SK-N-SH (cell line): ENCODE measurements around the gene GABRD. TPM values are rescaled to one million over a fixed set of nuclear protein-coding genes. Genes with fewer than 3 reads are reported as not detected.

ENCODE experiments used
- CTCF ChIA-PET: fragments of 300-600, 350-600 bp; formaldehyde crosslinking; extraction: SDS; loops from one replicate; lab custom pipeline; 2021; lab: Yijun Ruan, JAX
- POLR2A ChIA-PET: fragments of 350-600 bp; sonication (Branson Sonifier 250); formaldehyde crosslinking; extraction: SDS; loops from one replicate; lab custom pipeline; 2020; ENCODE audit warnings: antibody characterized with exemption, inconsistent platforms; lab: Yijun Ruan, JAX
- DNase-seq: peaks from one replicate; pipeline ENCODE4 v3.0.0; 2012
- H2AFZ ChIP-seq: fragments of 200-600 bp; sonication (generic); 2 replicates; pipeline ENCODE4 v1.8.1; 2016; ENCODE audit warnings: antibody characterized with exemption, mild to moderate bottlenecking, low read depth
- H3F3A ChIP-seq: fragments of 200-600 bp; sonication (generic); replicated peaks from 2 replicates; pipeline ENCODE3; 2016; ENCODE audit warnings: antibody characterized with exemption, mild to moderate bottlenecking; ENCODE audit not compliant: insufficient read depth
- H3K27ac ChIP-seq, 2 experiments: fragments of 200-500 bp in 1 of 2; fragments of 200-600 bp in 1 of 2; sonication (Bioruptor generic) in 1 of 2; sonication (generic), shearing (Covaris generic) in 1 of 2; 2 replicates each; pipeline versions ENCODE4 v1.5.1 to v1.6.1; 2014 to 2016; ENCODE audit warnings: low read depth in 2 of 2, inconsistent platforms in 1 of 2, low read length in 1 of 2, mild to moderate bottlenecking in 1 of 2, mixed read lengths in 1 of 2
- H3K27me3 ChIP-seq: fragments of 200-600 bp; sonication (generic), shearing (Covaris generic); 2 replicates; pipeline ENCODE4 v1.6.1; 2016; ENCODE audit warnings: mixed run types; ENCODE audit not compliant: insufficient read depth
- H3K36me3 ChIP-seq, 2 experiments: fragments of 200-500 bp in 1 of 2; fragments of 200-600 bp in 1 of 2; sonication (Bioruptor generic) in 1 of 2; sonication (generic) in 1 of 2; replicated peaks in 1 of 2; 2 replicates each; pipeline versions ENCODE3 to v1.5.1; 2014 to 2016; ENCODE audit warnings: low read length in 1 of 2, mild to moderate bottlenecking in 1 of 2; ENCODE audit not compliant: insufficient read depth in 2 of 2, control insufficient read depth in 1 of 2
- H3K4me1 ChIP-seq, 2 experiments: fragments of 200-500 bp in 1 of 2; fragments of 200-600 bp in 1 of 2; sonication (Bioruptor generic) in 1 of 2; sonication (generic), shearing (Covaris generic) in 1 of 2; 2 replicates each; pipeline versions ENCODE4 v1.5.1 to v1.6.1; 2014 to 2016; ENCODE audit warnings: low read depth in 1 of 2, low read length in 1 of 2, mixed run types in 1 of 2; ENCODE audit not compliant: insufficient read depth in 2 of 2, control insufficient read depth in 1 of 2
- H3K4me2 ChIP-seq: fragments of 200-600 bp; sonication (generic), shearing (Covaris generic); 2 replicates; pipeline ENCODE4 v1.6.1; 2017; ENCODE audit warnings: mixed run types
- H3K4me3 ChIP-seq, 2 experiments: fragments of 200-500 bp in 1 of 2; fragments of 200-600 bp in 1 of 2; sonication (Bioruptor generic) in 1 of 2; sonication (generic), shearing (Covaris generic) in 1 of 2; 2 replicates each; pipeline versions ENCODE4 v1.5.1 to v1.8.1; 2014 to 2016; ENCODE audit warnings: low read depth in 2 of 2, inconsistent platforms in 1 of 2, low read length in 1 of 2, mild to moderate bottlenecking in 1 of 2, mixed read lengths in 1 of 2, moderate library complexity in 1 of 2
- H3K79me2 ChIP-seq: fragments of 200-600 bp; sonication (generic); 2 replicates; pipeline ENCODE4 v1.8.1; 2017; ENCODE audit warnings: mild to moderate bottlenecking; ENCODE audit not compliant: insufficient read depth
- H3K9ac ChIP-seq: fragments of 200-600 bp; sonication (generic); 2 replicates; pipeline ENCODE4 v1.6.1; 2017; ENCODE audit warnings: mixed run types
- H3K9me2 ChIP-seq: fragments of 200-600 bp; sonication (generic); 2 replicates; pipeline ENCODE4 v1.6.1; 2017; ENCODE audit warnings: mixed run types
- H3K9me3 ChIP-seq: fragments of 200-600 bp; sonication (generic); 2 replicates; pipeline ENCODE4 v1.6.1; 2017; ENCODE audit warnings: mixed run types, mild to moderate bottlenecking, moderate library complexity
- H4K20me1 ChIP-seq: fragments of 200-600 bp; sonication (generic); 2 replicates; pipeline ENCODE4 v1.6.1; 2017; ENCODE audit warnings: mild to moderate bottlenecking, mixed run types; ENCODE audit not compliant: insufficient read depth
- CHD2 ChIP-seq: fragments of 150-350 bp; IDR thresholded peaks from 2 replicates; pipeline ENCODE4 v1.6.1; 2018; ENCODE audit warnings: low read length; ENCODE audit not compliant: partially characterized antibody
- CTCF ChIP-seq: fragments of 200-600 bp; sonication (generic); IDR thresholded peaks from 2 replicates; pipeline ENCODE4 v1.6.1; 2017; ENCODE audit warnings: antibody characterized with exemption, mild to moderate bottlenecking, moderate library complexity
- ELF1 ChIP-seq: IDR thresholded peaks from 2 replicates; pipeline ENCODE4 v1.4.0; 2012
- EZH2phosphoT487 ChIP-seq: fragments of 200-600 bp; sonication (generic); IDR thresholded peaks from 2 replicates; pipeline ENCODE4 v1.6.1; 2017; ENCODE audit warnings: low read depth, mixed run types, mild to moderate bottlenecking, antibody characterized with exemption, moderate library complexity, borderline replicate concordance
- FOXJ3 ChIP-seq: sonication (generic); formaldehyde crosslinking; IDR thresholded peaks from 2 replicates; pipeline ENCODE4 v1.5.1; 2020; ENCODE audit warnings: mild to moderate bottlenecking, missing genetic modification reagents
- GATA2 ChIP-seq: sonication (generic); formaldehyde crosslinking; IDR thresholded peaks from 2 replicates; pipeline ENCODE4 v1.5.0; 2020; ENCODE audit warnings: mild to moderate bottlenecking, missing genetic modification reagents
- MXI1 ChIP-seq: IDR thresholded peaks from 2 replicates; pipeline ENCODE4 v1.6.1; 2012; ENCODE audit warnings: mild to moderate bottlenecking, low read depth, low read length, improper control_type of control experiment
- NFIC ChIP-seq: IDR thresholded peaks from 2 replicates; pipeline ENCODE4 v1.4.0; 2012; ENCODE audit warnings: borderline replicate concordance
- RAD21 ChIP-seq: IDR thresholded peaks from 2 replicates; pipeline ENCODE4 v1.6.1; 2012; ENCODE audit warnings: mild to moderate bottlenecking, low read length
- RFX5 ChIP-seq: IDR thresholded peaks from 2 replicates; pipeline ENCODE4 v1.6.1; 2012; ENCODE audit warnings: mild to moderate bottlenecking, improper control_type of control experiment, low read length
- RXRA ChIP-seq: IDR thresholded peaks from 2 replicates; pipeline ENCODE4 v1.4.0; 2012; ENCODE audit warnings: low read depth, mild to moderate bottlenecking, borderline replicate concordance
- SIN3A ChIP-seq: IDR thresholded peaks from 2 replicates; pipeline ENCODE4 v1.6.1; 2012; ENCODE audit warnings: low read depth, mild to moderate bottlenecking, low read length, moderate library complexity, borderline replicate concordance
- SMC3 ChIP-seq: IDR thresholded peaks from 2 replicates; pipeline ENCODE4 v1.6.1; 2012; ENCODE audit warnings: low read depth, low read length, improper control_type of control experiment
- TAF1 ChIP-seq: IDR thresholded peaks from 2 replicates; pipeline ENCODE4 v1.6.1; 2012; ENCODE audit warnings: low read depth, mild to moderate bottlenecking, low read length, moderate library complexity, borderline replicate concordance
- TCF12 ChIP-seq: IDR thresholded peaks from 2 replicates; pipeline ENCODE4 v1.4.0; 2012
- TEAD4 ChIP-seq: IDR thresholded peaks from 2 replicates; pipeline ENCODE4 v1.4.0; 2012; ENCODE audit warnings: mild to moderate bottlenecking, borderline replicate concordance; ENCODE audit not compliant: insufficient read depth
- USF1 ChIP-seq: IDR thresholded peaks from 2 replicates; pipeline ENCODE4 v1.4.0; 2012; ENCODE audit warnings: low read depth, borderline replicate concordance
- YY1 ChIP-seq: IDR thresholded peaks from 2 replicates; pipeline ENCODE4 v1.4.0; 2012; ENCODE audit warnings: low read depth, mild to moderate bottlenecking
- ZBTB33 ChIP-seq: IDR thresholded peaks from 2 replicates; pipeline ENCODE4 v1.4.0; 2012; ENCODE audit warnings: low read depth, borderline replicate concordance
- WGBS: methylation state at CpG from one replicate; pipeline ENCODE4 v1.1.6; 2017; ENCODE audit warnings: low lambda C conversion rate; 5-methylcytosine and 5-hydroxymethylcytosine counted together
- polyA plus RNA-seq, 3 experiments: library from polyadenylated mRNA; depleted of rRNA; stranded (reverse); fragments of >200 nt; gene quantifications; 2 replicates each; pipeline ENCODE4 v1.2.3, GENCODE V29; 2012
- TF ChIP-seq, protein P1 (sequence below): IDR thresholded peaks from 2 replicates; pipeline ENCODE4 v1.4.0; 2012; ENCODE audit warnings: low read depth

The GABRD gene
- polyA plus RNA-seq, 1 of the 3 experiments (the other 2 are of a cell fraction): 0.07 TPM

DNA sequence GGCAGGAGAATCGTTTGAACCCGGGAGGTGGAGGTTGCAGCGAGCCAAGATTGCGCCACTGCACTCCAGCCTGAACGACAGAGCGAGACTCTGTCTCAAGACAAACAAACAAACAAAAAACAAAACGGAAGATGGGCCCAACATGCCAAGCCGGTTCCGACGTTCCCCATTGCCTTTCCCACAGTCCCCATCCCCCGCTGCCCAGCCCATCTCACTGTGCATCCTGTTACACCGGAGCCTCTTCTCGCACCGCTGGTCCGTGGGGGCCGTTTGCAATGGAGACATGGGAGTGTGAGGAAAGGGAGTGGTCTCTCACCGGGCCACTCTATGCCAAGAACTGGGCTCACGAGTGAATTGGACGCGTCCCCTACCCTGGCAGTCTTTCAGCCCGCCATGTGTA is 14.3 kb upstream of the GABRD start (continued):
- TF ChIP-seq NFIC (no peak), RXRA (no peak), CHD2 (no peak)
- TF ChIP-seq, protein P1, sequence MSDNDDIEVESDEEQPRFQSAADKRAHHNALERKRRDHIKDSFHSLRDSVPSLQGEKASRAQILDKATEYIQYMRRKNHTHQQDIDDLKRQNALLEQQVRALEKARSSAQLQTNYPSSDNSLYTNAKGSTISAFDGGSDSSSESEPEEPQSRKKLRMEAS: no peak
- TF ChIP-seq, all 33 proteins: peak for 0

- WGBS: 52% methylated on average over 21 of the region's 27 CpGs
- Histone ChIP-seq H3K4me3 (no peak overlapping the region), H3F3A (no peaks in the 10 kb centered on the region), H3K79me2 (no peaks in the 10 kb centered on the region), H3K9ac (no peak overlapping the region), H3K27ac (no peak overlapping the region), H2AFZ (no peak overlapping the region), H3K4me2 (no peak overlapping the region), H4K20me1 (no peaks in the 10 kb centered on the region), H3K9me2 (no peaks in the 10 kb centered on the region), H3K36me3 (no peaks in the 10 kb centered on the region), H3K4me1 (no peaks in the 10 kb centered on the region), H3K9me3 (no peaks in the 10 kb centered on the region)
- POLR2A ChIA-PET: no interaction called here
- no peak for TF ChIP-seq CHD2
- TF ChIP-seq RAD21: no peak
- no peak for TF ChIP-seq FOXJ3 (CRISPR knock-in tag)
- TF ChIP-seq YY1: no peak
- TF ChIP-seq ELF1: no peak
- no peak for TF ChIP-seq SIN3A
- no peak for TF ChIP-seq TCF12
- no peak for TF ChIP-seq GATA2 (CRISPR knock-in tag)
- TF ChIP-seq RFX5: no peak
- TF ChIP-seq CTCF: no peak
- no peak for TF ChIP-seq USF1
- TF ChIP-seq TEAD4: no peak
- no peak for TF ChIP-seq SMC3
- TF ChIP-seq ZBTB33: no peak
- TF ChIP-seq EZH2phosphoT487: no peak
- TF ChIP-seq, protein P1: no peak
- TF ChIP-seq TAF1: no peak
- no peak for TF ChIP-seq MXI1
- no peak for TF ChIP-seq NFIC
- TF ChIP-seq, all 33 proteins: peak for 0
- CTCF ChIA-PET: interaction anchor here (0.7 to 1.8 kb wide), 4 partner anchors 9 to 100 kb away, joined by 3 to 8 read pairs (median 3); no protein-coding TSS in a partner anchor
- DNase-seq: no peak
- 0 out of 2 replicates have a peak, but pooled peaks cover 7% of the 10 kb centered on the region for H3K27me3 ChIP-seq
Observed at GRCh38 chr1:2009101-2010053, 9.8 kb upstream of the GABRD start.
